ENCODE measurements around the gene PLEKHH1. TPM values are rescaled to one million over a fixed set of nuclear protein-coding genes. Genes with fewer than 3 reads are reported as not detected.
A peak's percentile ranks its signal among the peaks of the same experiment; 100 is the strongest.

The PLEKHH1 gene
- total and polyA plus RNA-seq, 2 experiments from 2014 or later, result 12.8 to 19.5 TPM

DNA sequence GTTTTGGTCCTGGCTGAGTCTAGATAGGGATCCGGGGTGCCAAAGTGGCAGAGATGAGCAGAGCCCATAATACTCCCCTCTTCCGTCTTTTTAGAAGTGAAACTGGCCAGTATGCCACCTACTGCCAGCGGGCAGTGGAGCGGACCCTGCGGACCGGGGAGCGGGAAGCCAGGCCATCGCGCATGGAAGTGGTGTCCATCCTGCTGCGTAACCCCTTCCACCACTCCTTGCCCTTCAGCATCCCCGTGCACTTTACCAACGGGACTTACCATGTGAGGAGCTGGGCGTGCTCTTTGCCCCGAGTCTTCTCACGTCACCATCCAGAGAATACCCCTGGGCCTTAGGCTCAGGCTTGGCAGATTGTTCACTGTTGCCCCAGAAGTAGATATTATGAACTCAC is 46.0 kb downstream of the PLEKHH1 start:
- Histone ChIP-seq H3K4me3 (no peak overlapping the region), H3K79me2 (no peaks in the 10 kb centered on the region), H2AFZ (no peak overlapping the region), H3K36me3 (replicated peaks; ENCODE audit: insufficient read depth, low read depth) (no peaks in the 10 kb centered on the region), H3K9me2 (replicated peaks; ENCODE audit: insufficient read depth) (no peaks in the 10 kb centered on the region), H3K4me1 (ENCODE audit: insufficient read depth) (peaks cover 15% of the 10 kb centered on the region), H3K27me3 (no peaks in the 10 kb centered on the region), H3K27ac (no peak overlapping the region), H4K20me1 (ENCODE audit: insufficient read depth, poor library complexity, severe bottlenecking) (no peaks in the 10 kb centered on the region), H3K4me2 (no peak overlapping the region), H3K9me3 (ENCODE audit: low read depth) (no peaks in the 10 kb centered on the region)
- DNase-seq (ENCODE audit: low spot score), result no peak
- WGBS (ENCODE audit: low lambda C conversion rate, missing lambda C conversion rate), result 90% methylated on average over 15 of the region's 15 CpGs
- TF ChIP-seq CTCF (IDR thresholded peaks at IDR 0.05; ENCODE audit: poor library complexity) (no peak), EZH2phosphoT487 (IDR thresholded peaks at IDR 0.05; ENCODE audit: low read depth, severe bottlenecking, unreplicated experiment) (no peak), EZH2 (IDR thresholded peaks at IDR 0.05; ENCODE audit: borderline replicate concordance) (no peak)

- Histone ChIP-seq H3K4me3 (no peak overlapping the region), H2AFZ (no peak overlapping the region), H4K20me1 (ENCODE audit: insufficient read depth, poor library complexity, severe bottlenecking) (no peaks in the 10 kb centered on the region), H3K4me2 (no peak overlapping the region), H3K36me3 (replicated peaks; ENCODE audit: insufficient read depth, low read depth) (no peaks in the 10 kb centered on the region), H3K79me2 (no peaks in the 10 kb centered on the region), H3K9me2 (replicated peaks; ENCODE audit: insufficient read depth) (no peaks in the 10 kb centered on the region), H3K9me3 (ENCODE audit: low read depth) (no peaks in the 10 kb centered on the region), H3K4me1 (ENCODE audit: insufficient read depth) (peaks cover 15% of the 10 kb centered on the region), H3K27me3 (no peaks in the 10 kb centered on the region), H3K27ac (peak overlapping the region; percentile 83)
- 95% methylated on average over 7 of the region's 7 CpGs for WGBS (ENCODE audit: low lambda C conversion rate, missing lambda C conversion rate)
- TF ChIP-seq EZH2 (IDR thresholded peaks at IDR 0.05; ENCODE audit: borderline replicate concordance) (no peak), CTCF (IDR thresholded peaks at IDR 0.05; ENCODE audit: poor library complexity) (no peak), EZH2phosphoT487 (IDR thresholded peaks at IDR 0.05; ENCODE audit: low read depth, severe bottlenecking, unreplicated experiment) (no peak)
- no peak for DNase-seq (ENCODE audit: low spot score)
These were observed 46.5 kb downstream of the PLEKHH1 start for GRCh38 chr14:67579636-67580035.

- Histone ChIP-seq H2AFZ (no peak overlapping the region), H3K9me3 (ENCODE audit: low read depth) (no peaks in the 10 kb centered on the region), H3K27me3 (no peaks in the 10 kb centered on the region), H3K27ac (peak overlapping the region; percentile 83), H3K4me2 (peak overlapping the region; percentile 44), H3K79me2 (no peaks in the 10 kb centered on the region), H3K36me3 (replicated peaks; ENCODE audit: insufficient read depth, low read depth) (no peaks in the 10 kb centered on the region), H3K9me2 (replicated peaks; ENCODE audit: insufficient read depth) (no peaks in the 10 kb centered on the region), H4K20me1 (ENCODE audit: insufficient read depth, poor library complexity, severe bottlenecking) (no peaks in the 10 kb centered on the region), H3K4me1 (ENCODE audit: insufficient read depth) (peaks cover 15% of the 10 kb centered on the region), H3K4me3 (no peak overlapping the region)
- peak; percentile 72 for DNase-seq (ENCODE audit: low spot score)
- TF ChIP-seq EZH2phosphoT487 (IDR thresholded peaks at IDR 0.05; ENCODE audit: low read depth, severe bottlenecking, unreplicated experiment) (no peak), CTCF (IDR thresholded peaks at IDR 0.05; ENCODE audit: poor library complexity) (peak; percentile 35)
- 72% methylated on average over 11 of the region's 11 CpGs for WGBS (ENCODE audit: low lambda C conversion rate, missing lambda C conversion rate)
These were observed 47.5 kb downstream of the PLEKHH1 start for GRCh38 chr14:67580336-67581171.
